HG03378 (cell line): ENCODE measurements around the gene ZFAND5.

Experiments used
- ATAC-seq: cut with Tn5 transposase; IDR thresholded peaks from one replicate; pipeline ENCODE4 v1.9.1; 2021; ENCODE audit warnings: mild to moderate bottlenecking, moderate library complexity; ENCODE audit not compliant: unreplicated experiment

Gene ZFAND5

GRCh38 chr9:72364679-72365524 is at the start of gene ZFAND5:
ZFAND5 (minus strand) TSS chr9:72365208; CDS start chr9:72360778, 4,430 bp downstream.
- ATAC-seq = peak; percentile 67

- no peak for ATAC-seq
Measured at GRCh38 chr9:72412483-72413040, 47.6 kb upstream of the ZFAND5 start.

GRCh38 chr9:72410214-72410613 is 45.2 kb upstream of the ZFAND5 start:
- no peak for ATAC-seq

- no peak for ATAC-seq
Measured at GRCh38 chr9:72407114-72407513, 42.1 kb upstream of the ZFAND5 start.

- no peak for ATAC-seq
Measured at GRCh38 chr9:72402744-72403143, 37.7 kb upstream of the ZFAND5 start.

GRCh38 chr9:72401396-72401795 is 36.4 kb upstream of the ZFAND5 start:
- ATAC-seq = no peak

- ATAC-seq = no peak
Measured at GRCh38 chr9:72400866-72401265, 35.9 kb upstream of the ZFAND5 start.

- no peak for ATAC-seq
Measured at GRCh38 chr9:72399391-72399790, 34.4 kb upstream of the ZFAND5 start.

- ATAC-seq = no peak
Measured at GRCh38 chr9:72396247-72397091, 31.5 kb upstream of the ZFAND5 start.

- ATAC-seq = no peak
Measured at GRCh38 chr9:72394066-72394465, 29.1 kb upstream of the ZFAND5 start.

GRCh38 chr9:72390907-72391306 is 25.9 kb upstream of the ZFAND5 start:
- no peak for ATAC-seq

- ATAC-seq = no peak
Measured at GRCh38 chr9:72386186-72386585, 21.2 kb upstream of the ZFAND5 start.

- ATAC-seq = no peak
Measured at GRCh38 chr9:72384710-72385485, 19.9 kb upstream of the ZFAND5 start.

GRCh38 chr9:72383978-72384709 is 19.1 kb upstream of the ZFAND5 start:
- no peak for ATAC-seq

GRCh38 chr9:72382405-72382804 is 17.4 kb upstream of the ZFAND5 start:
- ATAC-seq = no peak

- ATAC-seq = no peak
Measured at GRCh38 chr9:72377041-72377440, 12.0 kb upstream of the ZFAND5 start.

- ATAC-seq = no peak
Measured at GRCh38 chr9:72371151-72371550, 6.1 kb upstream of the ZFAND5 start.

- peak; percentile 41 for ATAC-seq
Measured at GRCh38 chr9:72365525-72366256, 683 bp upstream of the ZFAND5 start.

GRCh38 chr9:72363908-72364678 is 915 bp downstream of the ZFAND5 start:
- no peak for ATAC-seq
